ENCODE results near the gene CRB3. TPM values are rescaled to one million over a fixed set of nuclear protein-coding genes. Genes with fewer than 3 reads are reported as not detected.

Gene CRB3
- total and polyA plus RNA-seq, 9 of the 15 experiments (the other 6 are each of a cell fraction or from before 2014, with no cell fraction given): 0.49 TPM; not detected in 8

- TF ChIP-seq PCBP2 (IDR thresholded peaks at IDR 0.05; ENCODE audit: low read depth, low read length, poor library complexity, severe bottlenecking) (no peak), SMAD1 (IDR thresholded peaks at IDR 0.05; ENCODE audit: low read depth, low read length, partially characterized antibody) (no peak), RBM22 (IDR thresholded peaks at IDR 0.05; ENCODE audit: low read depth, low read length, poor library complexity, severe bottlenecking) (no peak)
- TF ChIP-seq, protein P1, sequence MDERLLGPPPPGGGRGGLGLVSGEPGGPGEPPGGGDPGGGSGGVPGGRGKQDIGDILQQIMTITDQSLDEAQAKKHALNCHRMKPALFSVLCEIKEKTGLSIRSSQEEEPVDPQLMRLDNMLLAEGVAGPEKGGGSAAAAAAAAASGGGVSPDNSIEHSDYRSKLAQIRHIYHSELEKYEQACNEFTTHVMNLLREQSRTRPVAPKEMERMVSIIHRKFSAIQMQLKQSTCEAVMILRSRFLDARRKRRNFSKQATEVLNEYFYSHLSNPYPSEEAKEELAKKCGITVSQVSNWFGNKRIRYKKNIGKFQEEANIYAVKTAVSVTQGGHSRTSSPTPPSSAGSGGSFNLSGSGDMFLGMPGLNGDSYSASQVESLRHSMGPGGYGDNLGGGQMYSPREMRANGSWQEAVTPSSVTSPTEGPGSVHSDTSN (CRISPR knock-in tag; IDR thresholded peaks at IDR 0.05; ENCODE audit: low read depth): no peak
- TF ChIP-seq, protein P1 (tag; conservative IDR thresholded peaks at IDR 0.05; ENCODE audit: low read depth): no peak
These were observed 32.2 kb upstream of the CRB3 start (continued) for GRCh38 chr19:6431891-6432290.

- H3K36me3 ChIP-seq (ENCODE audit: control insufficient read depth, insufficient read depth, low read length): peaks cover 3% of the 10 kb centered on the region; the same call in 2 of the 3 replicates
- ChIA-PET CTCF (ENCODE audit: low intra/inter-chr PET ratio) (interaction anchor here (0.7 kb wide), 1 partner anchor 93 kb away, joined by 3 read pairs; no protein-coding TSS in a partner anchor), POLR2A (no interaction called here)
- FAIRE-seq: no peak
- TF ChIP-seq, protein P2, sequence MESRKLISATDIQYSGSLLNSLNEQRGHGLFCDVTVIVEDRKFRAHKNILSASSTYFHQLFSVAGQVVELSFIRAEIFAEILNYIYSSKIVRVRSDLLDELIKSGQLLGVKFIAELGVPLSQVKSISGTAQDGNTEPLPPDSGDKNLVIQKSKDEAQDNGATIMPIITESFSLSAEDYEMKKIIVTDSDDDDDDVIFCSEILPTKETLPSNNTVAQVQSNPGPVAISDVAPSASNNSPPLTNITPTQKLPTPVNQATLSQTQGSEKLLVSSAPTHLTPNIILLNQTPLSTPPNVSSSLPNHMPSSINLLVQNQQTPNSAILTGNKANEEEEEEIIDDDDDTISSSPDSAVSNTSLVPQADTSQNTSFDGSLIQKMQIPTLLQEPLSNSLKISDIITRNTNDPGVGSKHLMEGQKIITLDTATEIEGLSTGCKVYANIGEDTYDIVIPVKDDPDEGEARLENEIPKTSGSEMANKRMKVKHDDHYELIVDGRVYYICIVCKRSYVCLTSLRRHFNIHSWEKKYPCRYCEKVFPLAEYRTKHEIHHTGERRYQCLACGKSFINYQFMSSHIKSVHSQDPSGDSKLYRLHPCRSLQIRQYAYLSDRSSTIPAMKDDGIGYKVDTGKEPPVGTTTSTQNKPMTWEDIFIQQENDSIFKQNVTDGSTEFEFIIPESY (CRISPR knock-in tag; IDR thresholded peaks at IDR 0.05): peak; percentile 57; the same call in 1 of the 2 replicates
- no peak for TF ChIP-seq E4F1 (CRISPR knock-in tag; IDR thresholded peaks at IDR 0.05; ENCODE audit: borderline replicate concordance)
- H3K4me3 ChIP-seq: no peak overlapping the region
- no peaks in the 10 kb centered on the region for H4K20me1 ChIP-seq (replicated peaks; ENCODE audit: control insufficient read depth, insufficient read depth, low read length)
- intact Hi-C loops (cut with micrococcal nuclease): no loop called here
- H2AFZ ChIP-seq (ENCODE audit: low read depth, low read length): no peak overlapping the region
- H3K27me3 ChIP-seq (ENCODE audit: control insufficient read depth in 2 of 2, insufficient read depth in 2 of 2, low read length in 2 of 2): no peaks in the 10 kb centered on the region
- no peak overlapping the region for H3K27ac ChIP-seq (ENCODE audit: extremely low read depth, low read depth, low read length)
- WGBS (ENCODE audit: insufficient coverage, low coverage, missing lambda C conversion rate): 82% methylated on average over 8 of the region's 11 CpGs
- DNase-seq (ENCODE audit: extremely low read depth in 1 of 4, low spot score in 3 of 4): no peak
- H3K9me1 ChIP-seq (ENCODE audit: control insufficient read depth, insufficient read depth, low read length): peaks cover 4% of the 10 kb centered on the region
- no peaks in the 10 kb centered on the region for H3K9me3 ChIP-seq (replicated peaks; ENCODE audit: control insufficient read depth, insufficient read depth, low read depth, low read length)
- in situ Hi-C loops (cut with MboI): no loop called here
- H3K4me2 ChIP-seq (ENCODE audit: insufficient read depth, low read length): no peak overlapping the region
- ATAC-seq: no peak
- H3K79me2 ChIP-seq (ENCODE audit: control insufficient read depth, insufficient read depth, low read length): peaks cover 11% of the 10 kb centered on the region
- H3K4me1 ChIP-seq (replicated peaks in 1 of 2; ENCODE audit: control insufficient read depth in 2 of 2, insufficient read depth in 2 of 2, low read length in 2 of 2): peaks cover 0 to 13% of the 10 kb centered on the region in 2 experiments; a peak in 1 of 5 replicates
- BruUV-seq (replicated peaks): no TSS peak
- no peak overlapping the region for H3K9ac ChIP-seq (ENCODE audit: insufficient read depth in 1 of 2, low read depth in 2 of 2, low read length in 2 of 2)
These were observed 30.9 kb upstream of the CRB3 start for GRCh38 chr19:6433165-6433564.

Measured in K562 (cell line).